HG03095 (cell line): ENCODE measurements around the gene SMAP2.
A peak's percentile ranks its signal among the peaks of the same experiment; 100 is the strongest.
"Not testable (repeated sequence)": the region's sequence is repeated elsewhere in the genome, so short reads cannot be mapped to it uniquely, and the experiment has no call there.

ENCODE experiments used
- ATAC-seq: cut with Tn5 transposase; IDR thresholded peaks from one replicate; pipeline ENCODE4 v1.9.1; 2021; ENCODE audit warnings: moderate library complexity; ENCODE audit not compliant: unreplicated experiment

The SMAP2 gene

GRCh38 chr1:40373323-40374283, at the start of gene SMAP2:
TSS of gene SMAP2 (plus strand) at chr1:40373727. CDS start at chr1:40374121, 394 bp downstream.
- peak; percentile 78 for ATAC-seq

- not testable (repeated sequence) for ATAC-seq
These were observed 42.1 kb upstream of the SMAP2 start for GRCh38 chr1:40331403-40331802.

- no peak for ATAC-seq
These were observed 40.8 kb upstream of the SMAP2 start for GRCh38 chr1:40332695-40333094.

GRCh38 chr1:40337443-40337842, 36.1 kb upstream of the SMAP2 start:
- no peak for ATAC-seq

GRCh38 chr1:40338745-40339419, 34.6 kb upstream of the SMAP2 start:
- no peak for ATAC-seq

- ATAC-seq = no peak
These were observed 33.9 kb upstream of the SMAP2 start for GRCh38 chr1:40339420-40340323.

GRCh38 chr1:40341491-40342380, 31.8 kb upstream of the SMAP2 start:
- no peak for ATAC-seq

- not testable (repeated sequence) for ATAC-seq
These were observed 31.2 kb upstream of the SMAP2 start for GRCh38 chr1:40342381-40342717.

GRCh38 chr1:40344597-40344996, 28.9 kb upstream of the SMAP2 start:
- ATAC-seq = no peak

- ATAC-seq = no peak
These were observed 23.1 kb upstream of the SMAP2 start for GRCh38 chr1:40350391-40350790.

- ATAC-seq = no peak
These were observed 22.4 kb upstream of the SMAP2 start for GRCh38 chr1:40351124-40351523.

- ATAC-seq = no peak
These were observed 21.4 kb upstream of the SMAP2 start for GRCh38 chr1:40352126-40352525.

GRCh38 chr1:40353082-40353481, 20.4 kb upstream of the SMAP2 start:
- no peak for ATAC-seq

- ATAC-seq = no peak
These were observed 15.9 kb upstream of the SMAP2 start for GRCh38 chr1:40357625-40358024.

GRCh38 chr1:40360631-40361030, 12.9 kb upstream of the SMAP2 start:
- no peak for ATAC-seq

- no peak for ATAC-seq
These were observed 12.3 kb upstream of the SMAP2 start for GRCh38 chr1:40361201-40361600.

- no peak for ATAC-seq
These were observed 11.9 kb upstream of the SMAP2 start for GRCh38 chr1:40361637-40362036.

GRCh38 chr1:40362199-40362598, 11.3 kb upstream of the SMAP2 start:
- ATAC-seq = no peak

GRCh38 chr1:40362699-40363098, 10.8 kb upstream of the SMAP2 start:
- ATAC-seq = no peak

GRCh38 chr1:40363721-40364120, 9.8 kb upstream of the SMAP2 start:
- ATAC-seq = peak; percentile 79
